Measurements from ENCODE around the gene CBR1.
"Not testable (repeated sequence)": the region's sequence is repeated elsewhere in the genome, so short reads cannot be mapped to it uniquely, and the experiment has no call there.

CBR1 gene

DNA sequence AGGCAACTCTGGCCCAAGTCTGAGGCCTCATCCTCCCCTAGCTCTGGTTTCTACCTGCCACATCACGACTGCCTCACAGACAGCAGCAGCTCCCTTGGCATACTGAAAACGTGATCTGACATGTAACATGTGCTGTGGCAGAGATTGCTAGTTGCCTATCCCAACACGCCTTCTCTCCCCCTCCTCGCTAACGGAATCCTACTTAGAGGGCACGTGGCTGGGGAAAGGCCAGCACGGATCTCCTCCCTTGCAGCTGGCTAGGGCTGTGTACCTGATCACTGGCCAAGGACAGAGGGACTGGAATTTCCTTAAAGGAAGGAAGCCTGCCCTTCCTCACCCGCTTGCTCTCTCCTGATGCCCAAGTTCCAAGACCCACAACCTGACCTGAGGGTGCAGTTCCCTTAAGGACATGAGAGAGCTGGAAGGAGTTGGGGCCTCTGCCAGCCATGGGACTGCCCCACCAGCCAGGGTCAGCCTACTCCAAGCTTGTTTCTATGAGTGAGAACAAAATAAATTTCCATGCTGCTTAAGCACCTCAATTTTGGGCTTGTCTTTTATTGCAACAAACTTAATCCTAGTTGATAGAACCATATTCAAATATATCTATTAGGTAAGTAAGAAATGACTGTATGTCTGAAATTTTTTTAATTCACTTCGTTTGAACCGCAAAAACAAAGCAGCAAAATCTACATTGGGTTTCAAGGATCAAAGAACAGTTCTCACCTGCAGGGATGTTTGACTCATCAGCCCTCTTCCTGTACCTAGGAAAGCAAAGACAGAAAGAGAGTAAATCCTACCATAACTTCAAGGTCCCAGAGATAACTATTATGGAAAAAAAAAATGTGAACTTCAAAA lies 16.7 kb upstream of the CBR1 start:
- no peak for DNase-seq

GRCh38 chr21:36053715-36054062 lies 16.1 kb upstream of the CBR1 start:
- no peak for DNase-seq

GRCh38 chr21:36055551-36055950 lies 14.3 kb upstream of the CBR1 start:
- no peak for DNase-seq

DNA sequence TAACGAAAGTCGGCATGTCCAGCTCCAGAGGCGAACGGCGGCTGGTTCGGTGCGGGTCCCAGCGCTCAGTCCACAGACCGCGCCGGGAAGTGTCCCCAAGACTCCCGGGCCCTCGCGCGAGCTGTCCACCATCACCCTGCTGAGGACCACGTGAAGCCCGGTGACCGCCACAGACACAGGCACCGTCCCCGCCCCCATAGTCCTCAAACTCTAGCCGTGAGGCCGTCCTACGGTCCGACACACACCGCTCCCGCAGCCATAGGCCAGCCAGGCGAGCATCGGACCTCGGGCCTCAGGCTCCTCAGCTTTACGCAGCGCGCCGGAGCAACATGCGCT lies 10.0 kb upstream of the CBR1 start:
- peak in 2 of 4 experiments; percentile 35 to 44 for DNase-seq

DNA sequence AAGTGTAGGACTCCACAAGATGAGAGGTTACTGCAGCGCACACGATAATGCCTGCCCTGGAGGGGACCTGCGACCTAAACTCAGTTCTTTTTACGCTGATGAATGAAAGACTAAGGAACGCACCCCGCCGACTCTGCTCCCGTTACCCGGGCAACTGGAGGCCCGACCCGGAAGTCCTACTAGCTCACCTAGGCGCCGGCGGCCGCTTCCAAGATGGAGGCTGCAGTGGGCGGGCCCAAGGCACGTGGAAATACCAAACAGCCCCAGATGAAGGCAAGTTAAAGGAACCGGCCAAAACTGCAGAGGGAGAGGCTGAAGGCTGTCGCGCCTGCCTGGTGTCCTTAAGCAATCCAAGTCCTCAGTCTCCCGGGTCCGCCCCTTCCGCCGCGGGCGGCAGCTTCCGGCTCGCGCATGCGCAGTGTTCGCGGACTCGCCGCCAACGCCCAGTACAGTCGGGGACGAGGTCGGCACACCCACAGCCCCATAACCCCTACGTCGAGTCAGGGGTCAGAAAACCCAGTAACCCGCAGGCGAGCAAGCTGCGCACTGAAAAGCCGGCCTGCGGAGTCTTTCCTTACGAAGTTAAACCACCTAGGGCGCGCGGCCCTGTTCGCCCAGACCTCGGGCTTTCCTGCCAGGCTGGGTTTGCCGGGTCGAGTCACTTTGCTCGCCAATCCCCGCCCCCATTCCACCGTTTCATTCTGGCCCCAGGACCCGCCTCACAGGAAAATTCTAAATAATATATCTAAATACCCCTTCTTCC lies 9.5 kb upstream of the CBR1 start, which contains the start of gene SETD4:
TSS of gene SETD4 (minus strand) at position 368 of the 763 bp plus-strand sequence. CDS start 1,638 bp downstream, outside the sequence.
- peak; percentile 82 to 95 (median 90) for DNase-seq

DNA sequence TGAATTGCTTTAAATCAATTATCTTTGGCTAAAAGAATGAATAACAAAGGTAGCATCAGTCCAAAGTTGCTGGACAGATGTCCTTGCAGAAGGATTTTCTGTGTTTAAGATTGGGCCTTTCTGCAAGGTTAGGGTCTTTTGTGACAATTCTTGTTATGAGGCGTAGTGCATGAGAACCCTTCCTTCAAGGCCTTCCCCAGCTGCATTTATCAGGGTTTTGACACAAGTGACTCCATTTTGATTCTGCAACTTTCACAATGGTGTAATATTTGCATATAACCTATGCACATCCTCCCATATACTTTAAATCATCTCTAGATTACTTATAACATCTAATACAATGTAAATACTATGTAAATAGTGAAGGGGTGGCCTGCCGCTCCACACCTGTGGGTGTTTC lies 8.4 kb upstream of the CBR1 start:
- no peak for DNase-seq

- no peak for DNase-seq
These were observed 6.3 kb upstream of the CBR1 start for GRCh38 chr21:36063375-36064084.

GRCh38 chr21:36064085-36064460 lies 5.8 kb upstream of the CBR1 start:
- no peak for DNase-seq

DNA sequence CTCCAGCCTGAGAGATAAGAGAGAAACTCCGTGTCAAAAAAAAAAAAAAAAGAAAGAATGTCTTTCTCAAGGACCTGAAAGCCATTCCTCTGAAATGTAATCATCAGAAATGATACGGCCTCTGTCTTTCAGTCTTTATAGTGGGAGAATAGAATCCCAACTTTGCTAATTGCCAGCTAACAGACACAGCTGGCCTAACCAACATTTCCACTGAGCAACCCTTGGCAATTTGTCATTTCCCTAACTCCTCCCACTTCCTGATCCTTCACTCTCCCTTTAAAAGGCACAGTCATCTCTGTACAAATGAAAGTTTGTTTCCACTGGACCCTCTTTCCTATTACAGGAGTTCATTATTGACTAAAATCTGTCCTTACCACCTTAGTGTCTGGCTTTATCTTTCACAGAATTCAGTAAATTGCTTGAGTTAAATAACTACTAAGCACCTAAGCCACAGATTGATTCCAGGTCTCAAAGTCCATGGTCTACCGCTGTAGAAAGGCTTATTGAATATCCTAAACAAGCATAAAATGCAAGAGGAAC lies 4.3 kb upstream of the CBR1 start:
- no peak for DNase-seq

DNA sequence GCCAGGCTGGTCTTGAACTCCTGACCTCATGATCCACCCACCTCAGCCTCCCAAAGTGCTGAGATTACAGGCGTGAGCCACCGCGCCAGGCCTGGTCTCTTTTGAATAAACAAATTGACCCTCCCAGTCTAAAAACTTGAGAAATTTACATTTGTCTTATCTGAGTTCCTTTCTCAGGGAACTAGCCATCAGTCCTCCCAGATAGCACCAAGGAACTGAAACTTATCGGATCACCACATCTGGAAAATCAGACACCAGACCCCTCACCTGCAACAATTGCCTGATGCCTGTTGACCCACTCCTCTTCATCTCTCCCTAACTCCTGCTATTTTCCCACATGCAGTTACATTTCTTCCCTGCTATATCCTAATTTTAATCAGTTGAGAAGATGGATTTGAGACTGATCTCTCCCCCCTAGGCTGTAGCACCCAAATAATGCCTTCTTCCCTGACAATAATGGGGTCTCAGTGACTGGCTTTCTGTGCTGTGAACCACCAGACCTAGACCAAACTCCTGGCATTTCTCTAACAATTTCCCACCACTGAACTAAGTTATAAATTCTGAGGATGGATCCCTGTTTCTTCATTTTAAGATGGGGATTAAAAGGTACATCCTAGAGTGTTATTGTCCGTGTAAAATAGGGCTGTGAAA lies 951 bp upstream of the CBR1 start:
- no peak for DNase-seq

- no peak for DNase-seq
These were observed 1.2 kb downstream of the CBR1 start for GRCh38 chr21:36070999-36071398.

DNA sequence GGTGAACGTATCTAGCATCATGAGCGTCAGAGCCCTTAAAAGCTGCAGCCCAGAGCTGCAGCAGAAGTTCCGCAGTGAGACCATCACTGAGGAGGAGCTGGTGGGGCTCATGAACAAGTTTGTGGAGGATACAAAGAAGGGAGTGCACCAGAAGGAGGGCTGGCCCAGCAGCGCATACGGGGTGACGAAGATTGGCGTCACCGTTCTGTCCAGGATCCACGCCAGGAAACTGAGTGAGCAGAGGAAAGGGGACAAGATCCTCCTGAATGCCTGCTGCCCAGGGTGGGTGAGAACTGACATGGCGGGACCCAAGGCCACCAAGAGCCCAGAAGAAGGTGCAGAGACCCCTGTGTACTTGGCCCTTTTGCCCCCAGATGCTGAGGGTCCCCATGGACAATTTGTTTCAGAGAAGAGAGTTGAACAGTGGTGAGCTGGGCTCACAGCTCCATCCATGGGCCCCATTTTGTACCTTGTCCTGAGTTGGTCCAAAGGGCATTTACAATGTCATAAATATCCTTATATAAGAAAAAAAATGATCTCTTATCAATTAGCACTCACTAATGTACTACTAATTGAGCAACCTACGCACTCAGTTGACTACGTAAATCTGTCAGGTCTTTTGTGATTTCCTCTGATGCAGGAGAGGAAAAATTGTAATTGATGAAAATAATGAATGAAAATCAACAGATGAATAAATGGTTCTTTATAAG lies 2.8 kb downstream of the CBR1 start:
- DNase-seq: no peak

DNA sequence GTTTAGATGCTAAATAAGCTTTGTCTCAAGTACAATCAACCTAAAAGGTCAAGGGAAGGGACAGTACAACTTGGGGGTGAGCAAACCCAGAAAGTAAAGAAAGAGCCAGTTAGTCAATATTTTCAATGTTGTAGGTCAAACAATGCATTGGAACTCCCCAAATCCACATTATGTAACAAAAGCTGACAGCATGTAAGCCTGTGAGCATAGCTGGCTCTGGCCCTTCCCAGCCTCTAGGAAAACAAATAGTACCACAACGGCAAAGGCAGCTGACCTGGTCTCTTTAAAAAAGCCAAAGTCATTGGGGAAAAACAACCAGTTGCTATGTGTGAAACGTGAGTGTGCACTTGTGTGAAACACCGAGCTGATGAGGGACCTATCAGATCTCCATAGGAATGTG lies 3.4 kb downstream of the CBR1 start:
- DNase-seq: no peak

GRCh38 chr21:36073911-36074310 lies 4.1 kb downstream of the CBR1 start:
- DNase-seq: not testable (repeated sequence)

DNA sequence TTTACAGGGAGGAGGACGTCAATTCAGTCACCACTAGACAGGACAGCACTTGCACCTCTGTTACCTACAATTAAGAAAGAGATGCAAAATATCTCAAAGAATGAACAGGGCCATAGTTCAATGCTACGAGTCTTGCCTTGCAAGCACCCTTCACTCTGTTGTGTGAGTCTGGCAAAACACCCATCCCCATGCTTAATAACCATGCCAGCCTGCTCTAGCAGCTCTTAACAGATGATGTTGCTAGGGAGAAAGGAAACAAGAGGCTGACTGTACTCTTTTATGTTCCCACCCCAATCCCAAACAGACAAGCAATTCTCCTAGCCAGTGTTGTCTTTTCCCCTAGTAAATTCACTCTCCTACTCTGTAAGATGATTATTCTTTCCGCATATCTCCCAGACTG lies 5.3 kb downstream of the CBR1 start:
- no peak for DNase-seq

DNA sequence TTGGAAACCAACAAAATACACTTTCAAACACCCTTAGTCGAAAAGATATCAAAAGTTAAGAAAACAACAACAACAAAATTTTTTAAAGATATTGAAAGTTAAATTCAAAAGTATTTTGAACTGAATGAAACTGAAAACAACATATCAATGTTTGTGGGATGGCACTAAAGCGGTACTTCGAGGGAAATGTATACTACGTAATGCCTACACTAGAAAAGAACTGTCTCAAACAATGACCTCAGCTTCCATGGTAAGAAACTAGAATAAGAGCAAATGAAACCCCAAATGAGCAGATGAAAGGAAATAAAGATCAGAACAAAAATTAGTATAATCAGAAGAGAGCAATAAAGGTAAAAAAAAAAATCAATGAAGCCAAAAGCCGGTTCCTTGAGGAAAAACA lies 6.1 kb downstream of the CBR1 start:
- DNase-seq: no peak

- no peak for DNase-seq
These were observed 7.2 kb downstream of the CBR1 start for GRCh38 chr21:36076878-36077655.

GRCh38 chr21:36077758-36078157 lies 7.9 kb downstream of the CBR1 start:
- no peak for DNase-seq

GRCh38 chr21:36079010-36079649 lies 9.3 kb downstream of the CBR1 start:
- peak in 3 of 4 experiments; percentile 6 to 15 (median 8) for DNase-seq

- DNase-seq: no peak
These were observed 9.8 kb downstream of the CBR1 start for GRCh38 chr21:36079671-36080070.

DNA sequence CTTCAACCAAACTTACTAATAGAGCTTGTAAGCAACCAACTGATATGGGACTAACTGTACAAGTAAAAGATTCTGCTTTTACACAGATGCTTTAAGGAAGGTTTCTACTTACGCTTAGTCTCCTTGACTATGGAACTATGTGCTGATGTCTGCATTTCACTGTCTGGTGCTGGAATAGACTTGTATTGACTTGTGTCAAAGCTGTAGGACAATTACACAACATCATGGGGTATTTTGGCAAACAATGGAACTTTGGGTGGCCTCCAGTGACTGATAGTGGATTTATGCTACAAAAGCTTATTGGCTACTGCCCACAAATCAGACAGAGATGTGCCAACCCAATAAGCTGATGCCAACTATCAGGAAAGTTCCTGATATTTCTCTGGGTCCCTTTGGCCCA lies 10.6 kb downstream of the CBR1 start:
- no peak for DNase-seq

Measured in activated CD4-positive, CD25-positive, alpha-beta regulatory T cell (primary cell).